ENCODE results near the gene RSPO3.

The RSPO3 gene

GRCh38 chr6:127185437-127185995 is 67.0 kb downstream of the RSPO3 start:
- TF ChIP-seq PATZ1 (CRISPR knock-in tag; IDR thresholded peaks at IDR 0.05; ENCODE audit: borderline replicate concordance) = no peak
- TF ChIP-seq ZNF565 (CRISPR knock-in tag; conservative IDR thresholded peaks at IDR 0.05; ENCODE audit: low read depth) = no peak
- no peak for TF ChIP-seq TCF4 (CRISPR knock-in tag; IDR thresholded peaks at IDR 0.05; ENCODE audit: borderline replicate concordance)
- no peak for TF ChIP-seq ZNF70 (CRISPR knock-in tag; IDR thresholded peaks at IDR 0.05)
- no peak for TF ChIP-seq ZC3H10 (CRISPR knock-in tag; IDR thresholded peaks at IDR 0.05)
- no peak for TF ChIP-seq TSHZ2 (CRISPR knock-in tag; IDR thresholded peaks at IDR 0.05)
- no peak for TF ChIP-seq GLIS3 (CRISPR knock-in tag; IDR thresholded peaks at IDR 0.05)
- TF ChIP-seq RARB (CRISPR knock-in tag; IDR thresholded peaks at IDR 0.05) = no peak
- ATAC-seq = no peak

- TF ChIP-seq POU6F1 (CRISPR knock-in tag; IDR thresholded peaks at IDR 0.05; ENCODE audit: borderline replicate concordance, low read depth) (no peak), ZFP3 (CRISPR knock-in tag; IDR thresholded peaks at IDR 0.05) (no peak), CREB5 (CRISPR knock-in tag; IDR thresholded peaks at IDR 0.05; ENCODE audit: low read depth) (no peak), GLIS3 (CRISPR knock-in tag; IDR thresholded peaks at IDR 0.05) (no peak), PPARA (CRISPR knock-in tag; IDR thresholded peaks at IDR 0.05; ENCODE audit: borderline replicate concordance) (no peak), SNAI2 (CRISPR knock-in tag; IDR thresholded peaks at IDR 0.05) (no peak), TOX (CRISPR knock-in tag; IDR thresholded peaks at IDR 0.05; ENCODE audit: borderline replicate concordance) (no peak), CSDC2 (CRISPR knock-in tag; IDR thresholded peaks at IDR 0.05) (no peak), ESRRG (CRISPR knock-in tag; IDR thresholded peaks at IDR 0.05) (no peak), ZC3H10 (CRISPR knock-in tag; IDR thresholded peaks at IDR 0.05) (no peak), ARNTL (CRISPR knock-in tag; IDR thresholded peaks at IDR 0.05; ENCODE audit: borderline replicate concordance, low read depth) (no peak), RARB (CRISPR knock-in tag; IDR thresholded peaks at IDR 0.05) (no peak)
- peak; percentile 58; the same call in 2 of the 3 replicates for ATAC-seq
Measured at GRCh38 chr6:127186889-127187288, 68.4 kb downstream of the RSPO3 start.

- no peak for ATAC-seq
Measured at GRCh38 chr6:127188744-127189143, 70.3 kb downstream of the RSPO3 start.

More at GRCh38 chr6:127188744-127189143, 70.3 kb downstream of the RSPO3 start:
- TF ChIP-seq ZNF70 (CRISPR knock-in tag; IDR thresholded peaks at IDR 0.05) (no peak), CSRNP3 (CRISPR knock-in tag; IDR thresholded peaks at IDR 0.05) (no peak), TSHZ2 (CRISPR knock-in tag; IDR thresholded peaks at IDR 0.05) (no peak), TCF4 (CRISPR knock-in tag; IDR thresholded peaks at IDR 0.05; ENCODE audit: borderline replicate concordance) (no peak), ZNF8 (CRISPR knock-in tag; IDR thresholded peaks at IDR 0.05) (no peak), CREB5 (CRISPR knock-in tag; IDR thresholded peaks at IDR 0.05; ENCODE audit: low read depth) (no peak), ARNTL (CRISPR knock-in tag; IDR thresholded peaks at IDR 0.05; ENCODE audit: borderline replicate concordance, low read depth) (no peak), SNAI2 (CRISPR knock-in tag; IDR thresholded peaks at IDR 0.05) (no peak), POU6F1 (CRISPR knock-in tag; IDR thresholded peaks at IDR 0.05; ENCODE audit: borderline replicate concordance, low read depth) (no peak), BACH2 (CRISPR knock-in tag; IDR thresholded peaks at IDR 0.05; ENCODE audit: borderline replicate concordance) (no peak)

Data from SK-N-SH treated with all-trans-retinoic acid at 6 μM for 48 hours (cell line).